NCI-H2107 treated with DMSO at 0.1 percent for 48 hours (cell line): ENCODE measurements around the gene HLA-DRB1.
"Not testable (repeated sequence)": the region's sequence is repeated elsewhere in the genome, so short reads cannot be mapped to it uniquely, and the experiment has no call there.

Experiments
- DNase-seq: peaks from one replicate; lab custom pipeline; 2025; ENCODE audit not compliant: unreplicated experiment; lab: John Stamatoyannopoulos, UW

The HLA-DRB1 gene

DNA sequence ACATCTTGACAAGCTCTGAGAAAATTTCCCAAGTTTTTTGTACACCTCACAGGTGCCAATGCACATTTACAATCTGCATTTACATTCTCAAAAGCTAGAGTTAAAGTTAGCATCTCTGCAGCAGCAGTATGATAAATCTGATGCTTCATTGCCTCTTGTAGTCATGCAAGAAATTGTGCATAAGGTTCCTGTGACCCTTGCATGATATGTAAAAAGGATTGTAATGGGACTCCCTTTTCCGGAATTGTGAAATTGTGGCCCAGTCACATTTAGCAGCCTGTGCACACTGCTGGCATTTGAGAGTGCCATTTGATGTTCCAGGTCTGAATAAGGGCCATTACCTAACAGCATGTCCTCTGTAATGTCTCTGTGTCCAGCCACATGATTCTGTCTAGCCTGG lies 24.1 kb downstream of the HLA-DRB1 start:
- no peak for DNase-seq

DNA sequence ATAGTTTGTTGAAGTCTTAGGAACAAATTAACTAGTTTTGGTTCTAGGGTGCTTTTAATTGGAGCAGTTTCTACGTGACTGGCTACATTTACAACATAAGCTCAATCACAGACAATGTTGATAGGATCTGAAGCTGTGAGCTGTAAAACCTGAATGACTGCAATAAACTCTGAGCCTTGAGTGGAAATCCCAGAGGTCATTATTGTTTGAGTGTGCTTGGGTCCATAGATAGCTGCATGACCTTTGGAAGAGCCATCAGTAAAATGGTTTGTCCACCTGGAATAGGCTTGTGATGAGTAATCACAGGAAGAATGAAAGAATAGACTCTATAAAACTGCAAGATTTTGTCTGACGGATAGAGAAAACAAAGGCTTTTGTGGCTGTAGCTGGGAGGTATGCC lies 26.7 kb downstream of the HLA-DRB1 start:
- no peak for DNase-seq

- no peak for DNase-seq
Observed at GRCh38 chr6:32559747-32560146, 29.9 kb downstream of the HLA-DRB1 start.

- DNase-seq: no peak
Observed at GRCh38 chr6:32558426-32559057, 31.1 kb downstream of the HLA-DRB1 start.

DNA sequence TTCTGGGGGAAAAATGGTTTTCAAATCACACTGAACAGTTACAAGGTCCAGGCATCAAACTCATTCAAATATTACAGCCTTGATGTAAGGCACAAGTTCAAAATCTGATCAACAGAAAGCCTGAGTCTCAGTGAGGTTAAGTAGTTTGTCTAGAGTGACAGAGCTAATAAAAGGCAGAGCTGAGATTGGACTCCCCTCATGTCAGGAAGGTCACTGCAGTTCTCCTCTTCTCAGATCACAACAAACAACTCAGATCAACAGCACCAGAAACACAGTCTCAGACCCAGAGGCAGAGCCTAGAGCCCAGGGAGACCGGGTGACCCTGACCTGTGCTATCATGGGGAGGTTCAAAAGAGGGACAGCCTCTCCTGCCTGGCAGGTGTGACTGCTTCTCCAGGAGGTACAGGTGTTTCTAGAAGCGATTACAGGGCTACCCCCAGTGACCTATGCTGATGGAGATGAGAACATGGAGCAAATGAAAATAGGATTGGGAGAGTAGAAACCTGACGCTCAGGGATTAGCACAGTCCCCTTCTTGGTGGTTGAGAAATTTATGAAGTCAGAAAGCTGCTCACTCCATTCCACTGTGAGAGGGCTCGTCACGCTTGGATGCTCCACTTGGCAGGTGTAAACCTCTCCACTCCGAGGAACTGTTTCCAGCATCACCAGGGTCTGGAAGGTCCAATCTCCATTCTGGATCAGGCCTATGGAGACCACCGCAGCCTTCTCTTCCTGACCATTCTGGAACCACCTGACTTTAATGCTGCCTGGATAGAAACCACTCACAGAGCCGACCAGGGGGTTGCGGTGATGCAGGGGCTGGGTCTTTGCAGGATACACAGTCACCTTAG lies 35.3 kb downstream of the HLA-DRB1 start:
- DNase-seq: no peak

- no peak for DNase-seq
Observed at GRCh38 chr6:32553037-32553742, 36.5 kb downstream of the HLA-DRB1 start.

DNA sequence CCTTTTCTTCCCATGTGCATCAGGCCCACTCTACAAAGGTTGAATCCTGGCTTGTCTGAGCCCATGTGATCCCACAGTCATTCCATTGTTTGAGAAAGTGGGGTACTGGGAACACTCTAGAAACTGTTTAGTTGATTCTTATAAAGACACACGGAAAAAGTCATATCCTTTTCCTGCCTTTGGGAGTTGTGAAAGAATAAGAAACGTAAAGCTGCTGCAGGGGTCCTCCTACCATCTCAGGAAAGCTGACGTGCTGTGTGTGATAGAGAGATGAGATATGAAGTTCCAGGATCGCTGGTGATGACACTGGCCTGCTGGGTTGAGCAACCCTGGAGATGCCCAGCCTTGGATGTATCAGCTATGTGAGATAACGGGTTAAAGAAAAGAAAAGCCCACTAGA lies 38.2 kb downstream of the HLA-DRB1 start:
- DNase-seq: no peak

GRCh38 chr6:32539839-32540238 lies 49.8 kb downstream of the HLA-DRB1 start:
- no peak for DNase-seq

DNA sequence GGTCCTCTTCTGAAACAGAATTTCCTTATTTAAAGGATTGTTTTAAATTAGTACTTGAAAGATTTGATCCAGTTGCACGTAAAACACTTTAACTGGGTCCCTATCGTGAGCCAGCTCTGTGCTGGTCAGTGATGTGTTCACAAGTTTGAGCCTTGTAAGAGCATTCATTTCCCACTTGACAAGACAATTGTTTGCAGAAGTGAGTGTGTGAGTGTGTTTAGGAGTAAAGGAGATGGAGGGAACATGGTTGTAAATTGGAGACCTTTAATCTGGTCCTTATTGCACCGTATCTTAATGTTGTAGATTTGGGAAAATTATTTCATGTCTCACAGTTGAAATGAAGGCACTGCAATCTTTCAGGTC lies 59.2 kb downstream of the HLA-DRB1 start:
- not testable (repeated sequence) for DNase-seq

GRCh38 chr6:32529697-32530430 lies 59.8 kb downstream of the HLA-DRB1 start, which contains the start of gene HLA-DRB5:
Gene HLA-DRB5 (minus strand): TSS chr6:32530287. CDS start chr6:32530224, 63 bp downstream.
- no peak for DNase-seq
